NB4 (cell line): Measurements from ENCODE around the gene DLG2.

Experiments
- DNase-seq: peaks from one replicate; pipeline ENCODE4 v3.0.0; 2010; ENCODE audit warnings: low read depth
- H3K4me3 ChIP-seq: one replicate; pipeline ENCODE4 v1.5.1; 2011; ENCODE audit warnings: mild to moderate bottlenecking, low read depth, low read length, moderate library complexity
- MAX ChIP-seq: IDR thresholded peaks from 2 replicates; pipeline ENCODE4 v1.6.1; 2011; ENCODE audit warnings: low read depth, low read length
- MYC ChIP-seq: IDR thresholded peaks from 2 replicates; pipeline ENCODE4 v1.6.1; 2011; ENCODE audit warnings: low read depth, low read length
- POLR2A ChIP-seq: IDR thresholded peaks from 2 replicates; pipeline ENCODE4 v1.6.1; 2011; ENCODE audit warnings: mild to moderate bottlenecking; ENCODE audit not compliant: insufficient read length; ENCODE audit errors: extremely low read depth
- TF ChIP-seq, protein P1 (sequence below): IDR thresholded peaks from one replicate; pipeline ENCODE4 v1.5.1; 2012; ENCODE audit warnings: low read depth, low read length

The DLG2 gene

GRCh38 chr11:83951521-83951920, 1675.6 kb downstream of the DLG2 start:
- DNase-seq, result no peak
- TF ChIP-seq, protein P1, sequence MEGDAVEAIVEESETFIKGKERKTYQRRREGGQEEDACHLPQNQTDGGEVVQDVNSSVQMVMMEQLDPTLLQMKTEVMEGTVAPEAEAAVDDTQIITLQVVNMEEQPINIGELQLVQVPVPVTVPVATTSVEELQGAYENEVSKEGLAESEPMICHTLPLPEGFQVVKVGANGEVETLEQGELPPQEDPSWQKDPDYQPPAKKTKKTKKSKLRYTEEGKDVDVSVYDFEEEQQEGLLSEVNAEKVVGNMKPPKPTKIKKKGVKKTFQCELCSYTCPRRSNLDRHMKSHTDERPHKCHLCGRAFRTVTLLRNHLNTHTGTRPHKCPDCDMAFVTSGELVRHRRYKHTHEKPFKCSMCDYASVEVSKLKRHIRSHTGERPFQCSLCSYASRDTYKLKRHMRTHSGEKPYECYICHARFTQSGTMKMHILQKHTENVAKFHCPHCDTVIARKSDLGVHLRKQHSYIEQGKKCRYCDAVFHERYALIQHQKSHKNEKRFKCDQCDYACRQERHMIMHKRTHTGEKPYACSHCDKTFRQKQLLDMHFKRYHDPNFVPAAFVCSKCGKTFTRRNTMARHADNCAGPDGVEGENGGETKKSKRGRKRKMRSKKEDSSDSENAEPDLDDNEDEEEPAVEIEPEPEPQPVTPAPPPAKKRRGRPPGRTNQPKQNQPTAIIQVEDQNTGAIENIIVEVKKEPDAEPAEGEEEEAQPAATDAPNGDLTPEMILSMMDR, result no peak
- TF ChIP-seq MYC, result no peak
- no peak for TF ChIP-seq MAX
- no peak for TF ChIP-seq POLR2A
- H3K4me3 ChIP-seq, result no peak overlapping the region

- no peak overlapping the region for H3K4me3 ChIP-seq
- no peak for TF ChIP-seq POLR2A
- TF ChIP-seq, protein P1, result no peak
- no peak for DNase-seq
These were observed 1678.9 kb downstream of the DLG2 start for GRCh38 chr11:83948200-83948599.

DNA sequence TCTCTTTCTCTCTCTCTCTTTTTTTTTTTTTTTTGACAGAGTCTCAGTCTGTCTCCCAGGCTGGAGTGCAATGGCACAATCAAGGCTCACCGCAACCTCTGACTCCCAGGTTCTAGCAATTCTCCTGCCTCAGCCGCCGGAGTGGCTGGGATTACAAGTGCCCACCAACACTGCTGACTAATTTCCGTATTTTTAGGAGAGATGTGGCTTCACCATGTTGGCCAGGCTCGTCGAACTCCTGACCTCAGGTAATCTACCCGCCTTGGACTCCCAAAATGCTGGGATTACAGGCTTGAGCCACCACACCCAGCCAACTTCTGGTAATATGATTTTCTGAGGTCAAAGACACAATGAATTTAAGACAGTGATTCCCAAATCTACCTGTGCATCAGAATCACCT, 1681.2 kb downstream of the DLG2 start:
- H3K4me3 ChIP-seq, result no peak overlapping the region
- DNase-seq, result no peak
- TF ChIP-seq MAX, result no peak
- no peak for TF ChIP-seq POLR2A
- no peak for TF ChIP-seq MYC
- TF ChIP-seq, protein P1, result no peak

GRCh38 chr11:83941050-83941449, 1686.1 kb downstream of the DLG2 start:
- no peak overlapping the region for H3K4me3 ChIP-seq
- DNase-seq, result no peak
- no peak for TF ChIP-seq MAX
- TF ChIP-seq MYC, result no peak
- TF ChIP-seq POLR2A, result no peak
- TF ChIP-seq, protein P1, result no peak

DNA sequence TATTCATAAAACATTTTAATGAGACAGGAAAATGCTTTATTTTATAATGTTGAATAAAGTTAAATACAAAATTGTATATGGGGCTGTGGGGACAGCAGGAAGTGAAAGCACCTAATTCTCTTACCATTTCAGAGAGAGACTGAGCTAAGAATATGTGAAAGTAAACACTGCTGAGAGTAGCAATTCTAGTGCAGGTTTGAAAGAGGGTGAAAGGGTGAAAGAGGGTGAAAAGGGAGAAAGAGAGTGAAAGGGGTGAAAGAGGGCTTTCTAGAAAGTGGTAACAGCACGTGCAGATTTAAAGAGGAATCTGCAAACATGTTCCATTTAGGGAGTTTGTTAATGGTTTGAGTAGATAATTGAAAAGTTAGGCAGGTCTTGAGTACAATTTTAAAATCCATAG, 1689.0 kb downstream of the DLG2 start:
- no peak for DNase-seq
- TF ChIP-seq MAX (no peak), MYC (no peak), POLR2A (no peak)
- TF ChIP-seq, protein P1, result no peak
- no peak overlapping the region for H3K4me3 ChIP-seq

DNA sequence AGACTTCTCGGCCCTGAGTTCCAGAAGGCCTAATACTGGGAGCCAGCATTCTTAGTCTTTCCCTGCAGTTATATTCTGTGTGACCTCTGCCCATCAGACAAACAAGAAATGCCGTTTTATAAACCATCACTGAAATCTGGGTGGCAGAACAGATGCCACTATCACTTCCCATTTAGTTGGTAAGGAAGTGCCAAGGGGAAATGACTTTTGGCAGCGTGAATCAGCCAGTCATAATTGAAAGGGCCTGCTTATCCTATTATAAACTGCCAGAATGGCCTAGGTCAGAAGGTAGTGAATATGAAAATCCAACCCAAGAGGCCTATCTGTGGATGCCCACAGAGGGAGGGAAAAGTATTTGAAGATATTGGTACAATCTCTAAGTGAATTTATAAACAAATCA, 1694.1 kb downstream of the DLG2 start:
- DNase-seq, result no peak
- TF ChIP-seq, protein P1, result no peak
- TF ChIP-seq POLR2A (no peak), MAX (no peak), MYC (no peak)
- no peak overlapping the region for H3K4me3 ChIP-seq
